Erythroblast (primary cell): ENCODE data around the gene PLCH2.

Source experiments
- GATA1 ChIP-seq: IDR thresholded peaks from 2 replicates; pipeline ENCODE4 v1.6.1; 2011; ENCODE audit warnings: low read depth, mild to moderate bottlenecking, control low read depth, low read length, moderate library complexity
- POLR2A ChIP-seq: IDR thresholded peaks from 2 replicates; pipeline ENCODE4 v1.6.1; 2011; ENCODE audit warnings: mild to moderate bottlenecking, low read length

- TF ChIP-seq POLR2A (no peak), GATA1 (no peak)
Measured at GRCh38 chr1:2455757-2456156, 20.3 kb upstream of the PLCH2 start.
